Limb (tissue), 2 donors: Measurements from ENCODE around the gene HLA-DOA.
A peak's percentile ranks its signal among the peaks of the same experiment; 100 is the strongest.

ENCODE experiments used
- DNase-seq, 2 donors: peaks; one replicate each; pipeline ENCODE4 v3.0.0-alpha.2; 2016; ENCODE audit errors: extremely low spot score in 2 of 2

HLA-DOA gene

GRCh38 chr6:33008944-33009861, at the start of gene HLA-DOA:
Gene HLA-DOA (minus strand): TSS chr6:33009591.
- DNase-seq: peak; percentile 67 to 70

- no peak for DNase-seq
Observed at GRCh38 chr6:33057222-33058150, 48.1 kb upstream of the HLA-DOA start.

GRCh38 chr6:33053230-33053629, 43.8 kb upstream of the HLA-DOA start:
- DNase-seq: no peak

- no peak for DNase-seq
Observed at GRCh38 chr6:33052627-33053026, 43.2 kb upstream of the HLA-DOA start.

GRCh38 chr6:33050014-33050810, 40.8 kb upstream of the HLA-DOA start:
- DNase-seq: no peak

GRCh38 chr6:33049323-33050013, 40.1 kb upstream of the HLA-DOA start:
- no peak for DNase-seq

- DNase-seq: no peak
Observed at GRCh38 chr6:33040157-33040556, 30.8 kb upstream of the HLA-DOA start.

- DNase-seq: no peak
Observed at GRCh38 chr6:33036535-33036934, 27.1 kb upstream of the HLA-DOA start.

- no peak for DNase-seq
Observed at GRCh38 chr6:33034554-33034953, 25.2 kb upstream of the HLA-DOA start.

GRCh38 chr6:33030245-33030644, 20.9 kb upstream of the HLA-DOA start:
- DNase-seq: no peak

GRCh38 chr6:33029328-33030184, 20.2 kb upstream of the HLA-DOA start:
- DNase-seq: no peak

GRCh38 chr6:33028220-33028849, 18.9 kb upstream of the HLA-DOA start:
- no peak for DNase-seq

- no peak for DNase-seq
Observed at GRCh38 chr6:33024521-33024920, 15.1 kb upstream of the HLA-DOA start.

GRCh38 chr6:33023536-33023935, 14.1 kb upstream of the HLA-DOA start:
- no peak for DNase-seq

- no peak for DNase-seq
Observed at GRCh38 chr6:33021917-33022316, 12.5 kb upstream of the HLA-DOA start.

- DNase-seq: no peak
Observed at GRCh38 chr6:33019372-33019771, 10.0 kb upstream of the HLA-DOA start.

GRCh38 chr6:33018904-33019303, 9.5 kb upstream of the HLA-DOA start:
- peak in 1 of 2 donors; percentile 3 for DNase-seq

- no peak for DNase-seq
Observed at GRCh38 chr6:33018418-33018817, 9.0 kb upstream of the HLA-DOA start.

- DNase-seq: no peak
Observed at GRCh38 chr6:33017694-33018353, 8.4 kb upstream of the HLA-DOA start.
